UCSD-AML1 (cell line): ENCODE measurements around the gene ACSL1.
"Not testable (repeated sequence)": the region's sequence is repeated elsewhere in the genome, so short reads cannot be mapped to it uniquely, and the experiment has no call there.

Source experiments
- DNase-seq: peaks from one replicate; lab custom pipeline; 2025; ENCODE audit not compliant: unreplicated experiment; lab: John Stamatoyannopoulos, UW

Gene ACSL1

GRCh38 chr4:184760681-184761080, 65.1 kb downstream of the ACSL1 start:
- no peak for DNase-seq

- DNase-seq: no peak
Measured at GRCh38 chr4:184757810-184758209, 68.0 kb downstream of the ACSL1 start.

DNA sequence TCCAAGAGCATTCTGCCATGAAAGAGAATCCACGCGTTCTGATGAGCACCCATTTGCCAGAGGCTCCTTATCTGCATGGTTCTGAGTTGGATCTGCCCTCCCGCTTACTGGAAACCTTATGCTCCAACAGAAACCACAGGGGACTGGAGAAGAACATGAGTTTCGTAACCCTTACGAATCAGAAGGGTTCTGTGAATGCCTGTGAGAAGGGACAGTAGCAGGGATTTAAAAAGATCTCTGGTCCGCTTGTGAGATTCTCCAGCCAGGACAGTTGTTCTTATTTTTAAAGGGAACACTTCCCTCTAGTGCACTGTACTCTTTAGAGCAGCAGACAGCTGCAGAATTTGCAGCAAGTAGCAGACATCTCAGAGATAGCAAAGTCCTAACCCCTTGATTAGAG, 69.4 kb downstream of the ACSL1 start:
- DNase-seq: no peak

DNA sequence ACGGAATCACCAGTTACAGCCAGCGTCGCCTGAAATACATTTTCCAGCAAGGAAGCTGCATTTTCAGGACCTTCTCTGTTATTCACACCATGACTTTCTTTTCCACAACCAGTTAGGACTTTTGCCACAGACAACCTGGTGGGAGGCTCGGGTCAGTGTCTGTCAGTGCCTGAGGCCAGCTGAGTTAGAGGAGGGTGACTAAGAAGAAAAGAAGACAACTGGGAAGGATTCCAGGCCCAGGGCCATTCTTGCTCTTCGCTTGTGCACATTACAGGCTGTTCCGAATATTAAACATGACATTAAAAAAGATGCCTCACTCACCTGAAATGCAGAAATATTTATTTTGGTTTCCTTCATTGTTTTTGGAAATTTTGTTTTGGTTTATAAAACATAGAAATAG, 70.5 kb downstream of the ACSL1 start:
- DNase-seq: no peak

- no peak for DNase-seq
Measured at GRCh38 chr4:184752496-184753275, 73.1 kb downstream of the ACSL1 start.

DNA sequence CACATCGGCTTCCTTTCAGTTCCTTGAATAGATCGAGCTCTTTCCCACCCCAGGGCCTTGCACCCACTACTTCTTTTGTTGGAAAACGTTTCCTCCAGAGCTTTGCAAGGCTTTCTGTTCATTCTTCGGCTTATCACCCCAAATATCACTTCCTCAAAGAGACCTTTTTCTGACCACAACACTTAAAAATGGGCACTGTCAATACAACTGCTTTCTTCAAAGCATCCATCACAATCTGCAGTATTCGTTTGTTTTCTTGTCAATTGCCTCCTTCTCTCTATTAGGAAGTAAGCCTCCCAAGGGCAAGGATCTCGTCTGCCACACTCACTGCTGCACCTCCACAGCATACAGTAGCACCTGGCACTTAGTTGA, 74.2 kb downstream of the ACSL1 start:
- no peak for DNase-seq

- no peak for DNase-seq
Measured at GRCh38 chr4:184750926-184751584, 74.7 kb downstream of the ACSL1 start.

- DNase-seq: no peak
Measured at GRCh38 chr4:184748251-184748652, 77.5 kb downstream of the ACSL1 start.

GRCh38 chr4:184747034-184747830, 78.5 kb downstream of the ACSL1 start:
- no peak for DNase-seq

GRCh38 chr4:184745831-184746795, 79.7 kb downstream of the ACSL1 start:
- DNase-seq: peak; percentile 51

- DNase-seq: no peak
Measured at GRCh38 chr4:184744236-184744635, 81.5 kb downstream of the ACSL1 start.

- DNase-seq: no peak
Measured at GRCh38 chr4:184743650-184744049, 82.1 kb downstream of the ACSL1 start.

DNA sequence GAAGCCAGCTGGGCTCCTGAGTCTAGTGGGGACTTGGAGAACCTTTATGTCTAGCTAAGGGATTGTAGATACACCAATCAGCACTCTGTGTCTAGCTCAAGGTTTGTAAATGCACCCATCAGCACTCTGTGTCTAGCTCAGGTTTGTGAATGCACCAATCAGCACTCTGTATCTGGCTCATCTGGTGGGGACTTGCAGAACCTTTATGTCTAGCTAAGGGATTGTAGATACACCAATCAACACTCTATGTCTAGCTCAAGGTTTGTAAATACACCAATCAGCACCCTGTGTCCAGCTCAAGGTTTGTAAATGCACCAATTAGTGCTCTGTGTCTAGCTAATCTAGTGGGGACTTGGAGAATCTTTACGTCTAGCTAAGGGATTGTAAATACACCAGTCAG, 84.1 kb downstream of the ACSL1 start:
- not testable (repeated sequence) for DNase-seq

- DNase-seq: no peak
Measured at GRCh38 chr4:184740980-184741391, 84.8 kb downstream of the ACSL1 start.

GRCh38 chr4:184739575-184739974, 86.2 kb downstream of the ACSL1 start:
- DNase-seq: not testable (repeated sequence)

GRCh38 chr4:184734758-184735157, 91.0 kb downstream of the ACSL1 start:
- no peak for DNase-seq

GRCh38 chr4:184733654-184734524, 91.9 kb downstream of the ACSL1 start, which contains the start of gene CENPU:
Gene CENPU, minus strand, starts transcription at chr4:184734096. Its CDS starts 34 bp downstream, at chr4:184734062.
- DNase-seq: peak; percentile 98

- DNase-seq: no peak
Measured at GRCh38 chr4:184732126-184732525, 93.6 kb downstream of the ACSL1 start.

- no peak for DNase-seq
Measured at GRCh38 chr4:184731056-184731455, 94.7 kb downstream of the ACSL1 start.

DNA sequence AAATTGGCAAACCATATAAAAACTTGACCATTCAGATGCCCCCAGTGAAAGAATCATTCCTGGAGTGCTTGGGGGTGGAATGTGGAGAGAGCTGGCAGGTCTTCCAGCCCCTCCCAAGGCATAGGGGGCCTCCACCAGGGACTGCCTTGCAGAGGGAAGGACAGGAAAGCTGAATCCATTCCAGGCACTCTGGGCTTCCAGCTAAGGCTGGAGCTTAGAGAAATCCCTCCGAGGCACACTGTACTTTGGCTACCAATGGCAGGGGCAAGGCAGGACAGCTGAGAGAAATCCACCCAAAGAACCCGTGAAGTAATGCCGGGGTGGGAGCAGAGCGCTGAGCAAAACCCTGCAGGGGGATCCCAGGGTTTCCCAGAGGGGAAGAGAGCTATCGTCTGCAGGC, 95.8 kb downstream of the ACSL1 start:
- no peak for DNase-seq
